Stomach (tissue), 4 donors: Measurements from ENCODE around the gene MSN.

Experiments
- EP300 ChIP-seq: sonication (generic); formaldehyde crosslinking; IDR thresholded peaks from one replicate; pipeline ENCODE4 v1.6.1; 2017; ENCODE audit warnings: antibody characterized with exemption
- POLR2A ChIP-seq, 4 donors: fragments of 450-650 bp; IDR thresholded peaks; one replicate each; pipeline ENCODE4 v1.6.1; 2016; ENCODE audit warnings: antibody characterized with exemption in 4 of 4, control low read depth in 2 of 4, mild to moderate bottlenecking in 1 of 4, moderate library complexity in 1 of 4
- POLR2AphosphoS5 ChIP-seq, 3 donors: sonication (generic); formaldehyde crosslinking; IDR thresholded peaks; one replicate each; pipeline ENCODE4 v1.6.1; 2016; ENCODE audit warnings: antibody characterized with exemption in 3 of 3
- TF ChIP-seq, protein P1 (sequence below), 7 experiments: fragments of 450-650 bp in 4 of 7; fragments of 200-600 bp in 3 of 7; sonication (generic) in 3 of 7; IDR thresholded peaks; one replicate each; pipeline ENCODE4 v1.5.1; 2016 to 2019; ENCODE audit warnings: antibody characterized with exemption in 7 of 7, control low read depth in 2 of 7, mild to moderate bottlenecking in 1 of 7

DNA sequence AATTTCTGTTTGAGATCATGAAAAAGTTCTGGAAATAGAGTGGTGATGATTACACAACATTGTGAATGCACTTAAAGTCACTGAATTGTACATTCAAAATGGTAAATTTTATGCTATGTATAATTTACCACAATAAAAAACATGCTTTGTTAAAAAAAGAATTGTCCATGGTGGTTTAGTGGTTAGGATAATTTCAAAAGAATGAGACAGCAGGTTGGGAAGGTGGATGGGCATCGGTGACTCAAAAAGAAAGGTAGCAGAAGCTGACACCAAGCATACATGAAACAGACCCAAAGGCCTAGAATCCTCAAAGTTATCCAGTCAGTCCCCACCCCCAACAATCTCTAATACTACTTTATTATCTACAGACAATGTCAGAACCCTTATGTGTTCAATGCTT is 91.1 kb downstream of the MSN start:
- TF ChIP-seq, protein P1, sequence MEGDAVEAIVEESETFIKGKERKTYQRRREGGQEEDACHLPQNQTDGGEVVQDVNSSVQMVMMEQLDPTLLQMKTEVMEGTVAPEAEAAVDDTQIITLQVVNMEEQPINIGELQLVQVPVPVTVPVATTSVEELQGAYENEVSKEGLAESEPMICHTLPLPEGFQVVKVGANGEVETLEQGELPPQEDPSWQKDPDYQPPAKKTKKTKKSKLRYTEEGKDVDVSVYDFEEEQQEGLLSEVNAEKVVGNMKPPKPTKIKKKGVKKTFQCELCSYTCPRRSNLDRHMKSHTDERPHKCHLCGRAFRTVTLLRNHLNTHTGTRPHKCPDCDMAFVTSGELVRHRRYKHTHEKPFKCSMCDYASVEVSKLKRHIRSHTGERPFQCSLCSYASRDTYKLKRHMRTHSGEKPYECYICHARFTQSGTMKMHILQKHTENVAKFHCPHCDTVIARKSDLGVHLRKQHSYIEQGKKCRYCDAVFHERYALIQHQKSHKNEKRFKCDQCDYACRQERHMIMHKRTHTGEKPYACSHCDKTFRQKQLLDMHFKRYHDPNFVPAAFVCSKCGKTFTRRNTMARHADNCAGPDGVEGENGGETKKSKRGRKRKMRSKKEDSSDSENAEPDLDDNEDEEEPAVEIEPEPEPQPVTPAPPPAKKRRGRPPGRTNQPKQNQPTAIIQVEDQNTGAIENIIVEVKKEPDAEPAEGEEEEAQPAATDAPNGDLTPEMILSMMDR (IDR thresholded peaks at IDR 0.05), result no peak
- no peak for TF ChIP-seq POLR2A (IDR thresholded peaks at IDR 0.05)
- TF ChIP-seq EP300, result no peak
- no peak for TF ChIP-seq POLR2AphosphoS5 (IDR thresholded peaks at IDR 0.05)
